Inflammatory macrophage (primary cell): Measurements from ENCODE around the gene CARD8.
A peak's percentile ranks its signal among the peaks of the same experiment; 100 is the strongest.

Experiments used
- DNase-seq, 2 donors: peaks; one replicate each; pipeline ENCODE4 v3.0.0-alpha.2; 2020 to 2022

CARD8 gene

DNA sequence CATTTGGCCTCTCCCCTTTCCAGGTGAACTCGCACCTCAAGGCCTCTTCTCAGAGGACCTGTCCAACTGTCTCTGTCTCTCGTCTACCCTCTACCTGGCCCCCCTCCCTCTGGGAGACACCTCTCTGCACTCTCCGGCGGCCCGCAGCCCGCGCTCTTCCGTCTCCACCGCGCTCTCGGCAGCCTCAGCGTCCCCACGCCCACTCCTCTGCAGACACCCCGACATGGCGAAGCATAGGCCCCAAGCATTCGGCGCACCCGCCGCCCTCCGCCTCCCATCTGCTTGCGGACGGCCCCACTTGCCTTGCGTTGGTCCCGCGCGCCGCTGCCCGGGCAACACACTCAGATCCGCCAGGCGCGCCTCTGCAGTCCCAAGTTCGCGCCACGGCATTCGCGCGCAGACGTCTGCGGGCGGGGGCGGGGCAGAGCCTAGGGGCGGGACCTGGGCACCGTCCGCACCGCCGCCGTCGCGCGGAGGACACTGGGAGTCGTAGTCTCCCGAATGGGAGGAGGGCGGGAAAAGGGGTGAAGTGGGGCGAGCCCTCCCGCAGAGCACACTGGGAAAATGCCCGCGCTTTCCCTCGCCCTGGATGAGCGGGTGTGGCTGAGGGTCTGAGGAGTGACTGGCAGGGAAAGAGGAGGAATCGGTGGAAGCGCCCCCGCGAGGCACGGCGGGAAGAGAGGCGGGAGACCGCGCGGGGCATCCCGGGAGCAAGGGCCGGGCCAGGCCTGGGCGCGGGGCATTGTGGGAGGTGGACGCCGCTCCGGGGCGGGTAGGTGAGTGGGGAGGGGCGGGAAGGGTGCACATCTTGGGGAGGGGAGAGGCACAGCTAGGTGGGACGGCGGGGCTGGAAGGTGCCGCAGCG, 85.5 kb downstream of the CARD8 start, which contains the start of the genes LIG1 and ZSWIM9:
TSS of gene LIG1 (minus strand) at position 406 of the 865 bp plus-strand sequence. CDS start 4,778 bp downstream, outside the sequence.
TSS of gene ZSWIM9 (plus strand) at position 742 of the 865 bp plus-strand sequence. CDS start 1,123 bp downstream, outside the sequence.
- DNase-seq = peak; percentile 94 to 96

DNA sequence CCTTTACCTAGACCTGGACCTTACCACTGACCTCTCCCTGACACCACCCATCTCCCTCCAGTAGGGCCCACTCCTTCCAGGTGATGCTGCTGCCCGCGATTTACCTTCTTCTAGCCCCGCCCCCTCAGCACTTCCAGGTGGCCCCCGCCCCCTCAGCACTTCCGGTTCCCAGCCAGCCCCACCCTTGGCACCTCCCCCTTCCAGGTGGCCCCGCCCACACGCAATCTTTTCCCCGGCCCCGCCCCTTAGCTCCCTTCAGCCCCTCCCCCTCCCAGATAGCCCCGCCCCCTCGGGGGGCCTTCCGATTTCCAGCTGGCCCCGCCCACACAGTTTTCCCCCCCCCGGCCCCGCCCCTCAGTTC, 86.2 kb downstream of the CARD8 start:
- DNase-seq = peak; percentile 78 to 86

DNA sequence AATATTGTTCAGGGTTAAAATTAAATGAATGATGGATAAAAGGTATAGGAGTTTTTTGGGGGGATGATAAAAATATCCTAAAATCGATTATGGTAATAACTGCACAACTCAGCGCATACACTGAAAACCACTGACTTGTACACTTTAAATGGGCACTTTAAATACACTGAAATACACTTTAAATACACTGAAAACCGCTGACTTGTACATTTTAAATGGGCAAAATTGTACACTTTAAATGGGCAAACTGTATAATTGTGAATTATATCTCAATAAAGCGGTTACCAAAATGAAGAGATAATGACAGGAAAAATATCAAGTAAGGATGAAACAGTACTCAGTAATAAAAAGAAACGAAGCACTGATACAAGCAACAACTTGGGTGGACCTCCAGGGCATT, 87.0 kb downstream of the CARD8 start:
- no peak for DNase-seq

DNA sequence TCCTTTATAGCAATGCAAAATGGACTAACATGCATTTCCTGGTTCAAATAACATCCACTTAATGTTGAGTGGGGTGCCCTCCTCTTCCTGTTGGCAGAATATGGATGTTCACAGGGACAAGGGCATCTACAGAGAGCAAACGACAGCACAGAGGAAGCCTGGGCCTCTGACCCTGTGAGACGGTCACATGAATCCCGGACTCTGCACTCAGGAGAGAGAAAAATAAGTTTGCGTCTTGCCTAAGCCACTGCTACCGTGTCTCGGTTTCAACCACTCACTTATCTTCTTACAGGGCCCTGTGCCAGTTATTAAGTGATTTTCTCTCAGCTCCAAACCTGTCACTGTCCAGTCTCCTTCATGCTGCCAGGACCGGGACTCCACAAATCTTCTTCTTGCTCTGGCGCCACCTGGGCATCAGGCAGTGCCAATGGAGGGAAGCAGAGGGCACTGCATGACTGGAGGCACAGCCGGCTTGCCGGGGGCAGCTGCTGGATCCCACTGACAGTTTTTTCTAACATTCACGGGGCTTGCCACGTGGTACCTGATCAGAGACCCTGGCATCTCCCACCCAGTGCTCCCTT, 97.4 kb downstream of the CARD8 start:
- DNase-seq = no peak
